ENCODE data around the gene ARHGAP40. TPM values are rescaled to one million over a fixed set of nuclear protein-coding genes. Genes with fewer than 3 reads are reported as not detected.

Gene ARHGAP40
- total and polyA plus RNA-seq, 9 of the 15 experiments (the other 6 are each of a cell fraction or from before 2014, with no cell fraction given) = not detected

- TF ChIP-seq CTCF (IDR thresholded peaks at IDR 0.05 in 2 of 3, conservative IDR thresholded peaks at IDR 0.05 in 1 of 3; ENCODE audit: insufficient read depth in 2 of 3, low read depth in 1 of 3, low read length in 3 of 3) (peak; percentile 88 to 96 (median 94)), SAP30 (IDR thresholded peaks at IDR 0.05; ENCODE audit: borderline replicate concordance, insufficient read depth, low read depth, low read length, poor library complexity, severe bottlenecking) (no peak), CHAMP1 (IDR thresholded peaks at IDR 0.05) (no peak), ZNF655 (CRISPR knock-in tag; IDR thresholded peaks at IDR 0.05) (no peak), PHF21A (IDR thresholded peaks at IDR 0.05; ENCODE audit: borderline replicate concordance, low read depth) (no peak), XRCC4 (IDR thresholded peaks at IDR 0.05; ENCODE audit: extremely low read depth, insufficient read depth, insufficient read length) (no peak), TCF15 (CRISPR knock-in tag; IDR thresholded peaks at IDR 0.05) (no peak), MAFK (IDR thresholded peaks at IDR 0.05; ENCODE audit: low read length) (no peak), YBX1 (IDR thresholded peaks at IDR 0.05) (no peak)
These were observed 44.6 kb downstream of the ARHGAP40 start (continued) for GRCh38 chr20:38645980-38646858.

Measured in K562 (cell line).